HepG2 (cell line): ENCODE measurements around the gene MAPK11. TPM values are rescaled to one million over a fixed set of nuclear protein-coding genes. Genes with fewer than 3 reads are reported as not detected.

ENCODE experiments used
- AHR ChIP-seq: IDR thresholded peaks from 2 replicates; pipeline ENCODE4 v1.6.1; 2018; ENCODE audit warnings: missing genetic modification reagents, missing compliant biosample characterization
- ATF5 ChIP-seq: sonication (generic); formaldehyde crosslinking; IDR thresholded peaks from 2 replicates; pipeline ENCODE4 v1.4.0; 2020; ENCODE audit warnings: mild to moderate bottlenecking, low read depth, missing genetic modification reagents
- CBFB ChIP-seq: sonication (generic); formaldehyde crosslinking; IDR thresholded peaks from 2 replicates; pipeline ENCODE4 v1.4.0; 2020; ENCODE audit warnings: missing genetic modification reagents
- EZH2 ChIP-seq: conservative IDR thresholded peaks from 2 replicates; pipeline ENCODE4 v1.6.1; 2012; ENCODE audit warnings: mild to moderate bottlenecking, low read depth, low read length, moderate library complexity
- HIVEP1 ChIP-seq: sonication (generic); formaldehyde crosslinking; IDR thresholded peaks from 2 replicates; pipeline ENCODE4 v1.4.0; 2020; ENCODE audit warnings: mild to moderate bottlenecking, missing genetic modification reagents
- HMG20A ChIP-seq: IDR thresholded peaks from 2 replicates; pipeline ENCODE4 v1.6.1; 2016; ENCODE audit warnings: borderline replicate concordance
- KMT2A ChIP-seq: sonication (generic); formaldehyde crosslinking; IDR thresholded peaks from 2 replicates; pipeline ENCODE4 v1.4.0; 2020; ENCODE audit warnings: missing genetic modification reagents
- MXI1 ChIP-seq: IDR thresholded peaks from 3 replicates; pipeline ENCODE4 v1.6.1; 2012; ENCODE audit warnings: low read depth, low read length, inconsistent platforms, borderline replicate concordance
- PAXIP1 ChIP-seq: sonication (generic); formaldehyde crosslinking; conservative IDR thresholded peaks from 2 replicates; pipeline ENCODE4 v1.4.0; 2020; ENCODE audit warnings: mild to moderate bottlenecking, missing genetic modification reagents, moderate library complexity
- POLR2G ChIP-seq: fragments of 200-400 bp; formaldehyde crosslinking; IDR thresholded peaks from 2 replicates; pipeline ENCODE4 v1.6.1; 2018; ENCODE audit warnings: mild to moderate bottlenecking, low read depth, low read length, moderate library complexity
- SMAD3 ChIP-seq: sonication (generic); formaldehyde crosslinking; IDR thresholded peaks from 2 replicates; pipeline ENCODE4 v1.4.0; 2020; ENCODE audit warnings: missing genetic modification reagents
- SSRP1 ChIP-seq: IDR thresholded peaks from 2 replicates; pipeline ENCODE4 v1.6.1; 2016; ENCODE audit warnings: control low read depth
- TEF ChIP-seq: sonication (generic); formaldehyde crosslinking; IDR thresholded peaks from 2 replicates; pipeline ENCODE4 v1.5.0; 2020; ENCODE audit warnings: missing genetic modification reagents
- TERF1 ChIP-seq: sonication (generic); formaldehyde crosslinking; IDR thresholded peaks from 2 replicates; pipeline ENCODE4 v1.8.0; 2022; ENCODE audit warnings: mild to moderate bottlenecking, missing genetic modification reagents, moderate library complexity
- TSC22D2 ChIP-seq: sonication (generic); formaldehyde crosslinking; IDR thresholded peaks from 2 replicates; pipeline ENCODE4 v1.5.1; 2020; ENCODE audit warnings: missing genetic modification reagents, mild to moderate bottlenecking, borderline replicate concordance
- ZBTB14 ChIP-seq: sonication (generic); formaldehyde crosslinking; IDR thresholded peaks from 2 replicates; pipeline ENCODE4 v1.4.0; 2020; ENCODE audit warnings: missing genetic modification reagents
- ZGPAT ChIP-seq: IDR thresholded peaks from 2 replicates; pipeline ENCODE4 v1.6.1; 2016; ENCODE audit warnings: mild to moderate bottlenecking
- polyA plus RNA-seq, 8 experiments: library from polyadenylated mRNA; depleted of rRNA in 3 of 8; stranded (reverse) in 7 of 8; unstranded in 1 of 8; fragments of >200 nt; fragmentation: Illumina TruSeq in 4 of 8; extraction: Trizol in 4 of 8; gene quantifications; 2 replicates each; pipeline versions ENCODE4 v1.2.1 to v1.2.3, GENCODE V29; 2011 to 2016; ENCODE audit warnings: low read depth in 4 of 8, missing spikeins in 1 of 8, mixed read lengths in 1 of 8; ENCODE audit not compliant: insufficient read depth in 1 of 8
- total RNA-seq, 5 experiments: library from RNA; depleted of rRNA; stranded (reverse); fragments of >200 nt; fragmentation: Illumina TruSeq; extraction: Trizol; gene quantifications; 2 replicates each; pipeline ENCODE4 v1.2.3, GENCODE V29; 2016; ENCODE audit warnings: low read depth in 1 of 5

The MAPK11 gene
- total and polyA plus RNA-seq, 2 of the 13 experiments (the other 11 are each of a cell fraction or from before 2014, with no cell fraction given): 0.15 to 0.17 TPM

GRCh38 chr22:50293441-50294318 lies 23.5 kb upstream of the MAPK11 start (continued):
- TF ChIP-seq ZGPAT (peak; percentile 88), MXI1 (peak; percentile 39; the same call in 1 of the 3 replicates), HIVEP1 (peak; percentile 84), ATF5 (CRISPR knock-in tag) (0 out of 2 replicates have a peak, but pooled peaks have one; percentile 19), SMAD3 (0 out of 2 replicates have a peak, but pooled peaks have one; percentile 58), POLR2G (peak; percentile 76), TSC22D2 (CRISPR knock-in tag) (no peak), TERF1 (CRISPR knock-in tag) (no peak), TEF (CRISPR knock-in tag) (no peak), PAXIP1 (CRISPR knock-in tag) (peak; percentile 91), AHR (CRISPR knock-in tag) (no peak), SSRP1 (CRISPR knock-in tag) (no peak), ZBTB14 (CRISPR knock-in tag) (0 out of 2 replicates have a peak, but pooled peaks have one; percentile 34), CBFB (no peak; the same call in 1 of the 2 replicates), KMT2A (CRISPR knock-in tag) (no peak; the same call in none of the 2 replicates), EZH2 (no peak), HMG20A (CRISPR knock-in tag) (peak; percentile 47; the same call in 1 of the 2 replicates)
